Thyroid gland (tissue), 4 donors: ENCODE measurements around the gene PARD6B.

ENCODE experiments used
- POLR2A ChIP-seq, 2 donors: fragments of 450-650 bp; IDR thresholded peaks; one replicate each; pipeline ENCODE4 v1.6.1; 2017; ENCODE audit warnings: antibody characterized with exemption in 2 of 2, mild to moderate bottlenecking in 2 of 2, moderate library complexity in 1 of 2
- TF ChIP-seq, protein P1 (sequence below), 6 experiments: fragments of 200-600 bp in 3 of 6; fragments of 450-650 bp in 3 of 6; sonication (generic) in 3 of 6; IDR thresholded peaks; one replicate each; pipeline ENCODE4 v1.5.1; 2016 to 2019; ENCODE audit warnings: antibody characterized with exemption in 6 of 6, mild to moderate bottlenecking in 2 of 6, inconsistent platforms in 1 of 6, moderate library complexity in 1 of 6

DNA sequence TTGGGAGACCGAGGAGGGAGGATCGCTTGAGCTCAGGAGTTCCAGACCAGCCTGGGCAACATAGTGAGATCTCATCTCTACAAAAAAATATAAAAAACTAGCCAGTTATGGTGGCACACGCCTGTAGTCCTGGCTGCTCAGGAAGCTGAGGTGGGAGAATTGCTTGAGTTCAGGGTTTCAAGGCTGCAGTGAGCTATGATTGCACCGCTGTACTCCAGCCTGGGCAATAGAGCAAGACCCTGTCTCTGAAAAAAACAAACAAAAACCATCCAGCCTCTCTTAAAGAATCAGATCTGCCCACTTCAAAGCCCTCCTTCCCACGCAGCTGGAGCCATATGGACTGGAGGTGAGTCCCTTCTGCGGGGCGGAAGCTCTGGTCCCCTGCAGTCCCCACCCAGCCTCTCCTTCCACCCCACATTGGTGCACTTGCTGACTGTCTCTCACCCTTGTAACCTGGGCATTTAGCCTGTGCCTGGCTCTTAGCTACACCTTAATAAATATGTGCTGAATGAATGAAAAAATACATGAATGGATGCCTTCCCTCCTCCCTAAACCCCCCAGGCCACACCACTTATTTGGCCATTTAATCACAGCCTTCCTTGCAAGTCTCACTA is 7.2 kb upstream of the PARD6B start:
- TF ChIP-seq, protein P1, sequence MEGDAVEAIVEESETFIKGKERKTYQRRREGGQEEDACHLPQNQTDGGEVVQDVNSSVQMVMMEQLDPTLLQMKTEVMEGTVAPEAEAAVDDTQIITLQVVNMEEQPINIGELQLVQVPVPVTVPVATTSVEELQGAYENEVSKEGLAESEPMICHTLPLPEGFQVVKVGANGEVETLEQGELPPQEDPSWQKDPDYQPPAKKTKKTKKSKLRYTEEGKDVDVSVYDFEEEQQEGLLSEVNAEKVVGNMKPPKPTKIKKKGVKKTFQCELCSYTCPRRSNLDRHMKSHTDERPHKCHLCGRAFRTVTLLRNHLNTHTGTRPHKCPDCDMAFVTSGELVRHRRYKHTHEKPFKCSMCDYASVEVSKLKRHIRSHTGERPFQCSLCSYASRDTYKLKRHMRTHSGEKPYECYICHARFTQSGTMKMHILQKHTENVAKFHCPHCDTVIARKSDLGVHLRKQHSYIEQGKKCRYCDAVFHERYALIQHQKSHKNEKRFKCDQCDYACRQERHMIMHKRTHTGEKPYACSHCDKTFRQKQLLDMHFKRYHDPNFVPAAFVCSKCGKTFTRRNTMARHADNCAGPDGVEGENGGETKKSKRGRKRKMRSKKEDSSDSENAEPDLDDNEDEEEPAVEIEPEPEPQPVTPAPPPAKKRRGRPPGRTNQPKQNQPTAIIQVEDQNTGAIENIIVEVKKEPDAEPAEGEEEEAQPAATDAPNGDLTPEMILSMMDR (IDR thresholded peaks at IDR 0.05), result no peak
- TF ChIP-seq POLR2A (IDR thresholded peaks at IDR 0.05), result no peak
